ENCODE measurements around the gene GPR143.

DNA sequence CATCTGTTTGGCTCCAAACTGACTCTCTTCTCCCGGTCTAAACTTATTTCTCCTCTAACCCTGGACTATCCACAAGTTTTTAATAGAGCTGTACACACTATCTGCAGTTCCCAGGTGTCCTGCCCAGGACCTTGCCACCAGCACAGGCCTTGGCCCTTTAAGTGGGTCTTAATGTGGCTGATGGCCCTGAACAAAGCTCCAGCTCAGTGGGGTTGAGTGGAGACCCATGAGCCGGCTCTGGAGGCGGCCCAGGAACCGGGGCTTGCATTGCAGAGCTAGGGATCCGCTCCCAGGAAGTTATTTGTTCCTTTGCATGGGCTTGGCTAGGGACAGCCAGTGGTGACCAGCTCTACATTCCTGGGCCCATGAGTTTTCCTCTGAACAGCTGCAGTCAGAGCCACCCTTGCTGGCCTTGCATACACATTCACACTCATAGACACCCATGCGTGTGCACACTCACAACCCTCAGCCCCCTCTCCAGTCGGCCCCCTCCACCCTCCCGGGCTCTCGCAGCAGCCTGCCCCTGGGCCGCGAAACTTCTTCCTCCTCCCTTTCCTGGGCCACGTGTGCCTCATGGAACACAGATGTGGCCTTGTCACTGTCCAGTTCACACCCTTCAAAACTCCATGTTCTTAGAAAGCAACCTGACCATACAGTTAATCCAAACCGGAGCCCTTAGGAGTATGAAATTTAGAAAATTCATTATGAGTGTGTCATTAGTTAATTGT is 58.2 kb downstream of the GPR143 start:
- TF ChIP-seq, protein P1, sequence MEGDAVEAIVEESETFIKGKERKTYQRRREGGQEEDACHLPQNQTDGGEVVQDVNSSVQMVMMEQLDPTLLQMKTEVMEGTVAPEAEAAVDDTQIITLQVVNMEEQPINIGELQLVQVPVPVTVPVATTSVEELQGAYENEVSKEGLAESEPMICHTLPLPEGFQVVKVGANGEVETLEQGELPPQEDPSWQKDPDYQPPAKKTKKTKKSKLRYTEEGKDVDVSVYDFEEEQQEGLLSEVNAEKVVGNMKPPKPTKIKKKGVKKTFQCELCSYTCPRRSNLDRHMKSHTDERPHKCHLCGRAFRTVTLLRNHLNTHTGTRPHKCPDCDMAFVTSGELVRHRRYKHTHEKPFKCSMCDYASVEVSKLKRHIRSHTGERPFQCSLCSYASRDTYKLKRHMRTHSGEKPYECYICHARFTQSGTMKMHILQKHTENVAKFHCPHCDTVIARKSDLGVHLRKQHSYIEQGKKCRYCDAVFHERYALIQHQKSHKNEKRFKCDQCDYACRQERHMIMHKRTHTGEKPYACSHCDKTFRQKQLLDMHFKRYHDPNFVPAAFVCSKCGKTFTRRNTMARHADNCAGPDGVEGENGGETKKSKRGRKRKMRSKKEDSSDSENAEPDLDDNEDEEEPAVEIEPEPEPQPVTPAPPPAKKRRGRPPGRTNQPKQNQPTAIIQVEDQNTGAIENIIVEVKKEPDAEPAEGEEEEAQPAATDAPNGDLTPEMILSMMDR (IDR thresholded peaks at IDR 0.05), result no peak
- no peak for TF ChIP-seq POLR2A (IDR thresholded peaks at IDR 0.05)
- no peak for TF ChIP-seq POLR2AphosphoS5 (IDR thresholded peaks at IDR 0.05)
- TF ChIP-seq EP300 (IDR thresholded peaks at IDR 0.05), result no peak

Data from sigmoid colon (tissue), 4 donors.